ENCODE measurements around the gene MOV10L1.

DNA sequence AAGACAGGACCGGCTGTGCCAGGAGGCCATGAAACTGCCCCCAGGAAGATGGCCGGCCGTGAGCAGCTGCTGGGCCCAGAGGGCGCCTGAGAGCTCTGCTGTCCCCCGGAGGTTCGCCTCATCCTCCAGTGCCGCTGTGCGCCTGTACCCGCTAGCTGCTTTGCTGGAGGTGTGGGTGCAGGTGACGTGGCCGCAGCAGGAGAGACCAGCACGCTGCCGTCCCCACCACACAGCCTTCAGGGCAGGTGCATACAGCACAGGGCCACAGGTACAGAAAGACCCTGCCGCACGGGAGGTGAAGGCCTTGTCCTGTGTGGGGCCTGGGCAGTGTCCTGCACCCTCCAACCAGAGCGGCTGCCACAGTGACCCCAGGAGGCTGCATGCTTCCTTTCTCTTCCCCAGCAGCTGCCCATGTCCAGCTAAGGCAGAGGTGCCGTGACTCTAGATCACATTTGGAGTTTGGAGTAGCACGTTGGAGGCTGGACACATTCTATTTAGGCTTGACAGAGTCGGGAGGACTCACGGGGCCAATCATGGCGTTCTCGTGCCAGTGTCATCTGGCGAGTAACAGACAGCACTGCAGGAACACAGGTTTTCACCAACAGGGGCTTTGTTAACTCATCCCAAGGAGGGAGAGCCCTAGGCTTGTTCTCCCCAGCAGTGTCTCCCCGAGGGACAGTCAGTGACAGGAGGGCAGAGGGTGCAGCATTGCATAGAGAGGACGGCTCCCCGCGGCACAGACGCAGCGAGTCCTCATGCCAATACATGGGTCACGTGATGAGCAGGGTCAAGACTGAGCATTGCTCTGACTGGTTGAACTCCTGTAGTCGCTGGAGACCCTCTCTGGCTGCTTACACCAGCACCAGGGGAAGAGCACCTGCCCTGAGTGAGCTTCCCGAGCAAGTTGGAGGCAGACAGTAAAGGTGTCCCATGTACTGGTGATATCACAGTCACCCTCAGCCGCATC is 62.0 kb downstream of the MOV10L1 start:
- no peak for TF ChIP-seq CTCF (conservative IDR thresholded peaks at IDR 0.05 in 1 of 2, IDR thresholded peaks at IDR 0.05 in 1 of 2; ENCODE audit: low read depth in 1 of 2, low read length in 2 of 2)
- TF ChIP-seq EZH2 (IDR thresholded peaks at IDR 0.05; ENCODE audit: low read length, missing control alignments), result no peak

All from fibroblast of lung (primary cell).